ENCODE results near the gene CTPS2. TPM values are rescaled to one million over a fixed set of nuclear protein-coding genes. Genes with fewer than 3 reads are reported as not detected.
A peak's percentile ranks its signal among the peaks of the same experiment; 100 is the strongest.

The CTPS2 gene
- total RNA-seq, 4 donors from 2014 or later = 15.9 to 25.0 (median 19.3) TPM

DNA sequence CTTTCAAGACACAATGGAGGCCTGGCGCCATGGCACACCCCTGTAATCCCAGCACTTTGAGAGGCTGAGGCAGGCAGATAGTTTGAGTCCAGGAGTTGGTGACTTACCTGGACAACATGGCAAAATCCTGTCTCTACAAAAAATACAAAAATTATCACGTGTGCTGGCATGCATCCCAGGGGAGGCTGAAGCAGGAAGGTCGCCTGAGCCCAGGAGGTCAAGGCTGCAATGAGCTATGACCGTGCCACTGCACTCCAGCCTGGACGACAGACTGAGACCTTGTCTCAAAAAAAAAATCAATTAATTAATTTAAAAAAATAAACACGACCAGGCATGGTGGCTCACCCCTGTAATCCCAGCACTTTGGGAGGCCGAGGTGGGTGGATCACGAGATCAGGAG is 2.0 kb upstream of the CTPS2 start:
- H3K27me3 ChIP-seq = peaks cover 10% of the 10 kb centered on the region
- intact Hi-C loops (cut with DNase I) = loop anchor here (10.0 kb wide), 1 partner anchor 70 kb away; the partner anchor contains the start of gene TXLNG

DNA sequence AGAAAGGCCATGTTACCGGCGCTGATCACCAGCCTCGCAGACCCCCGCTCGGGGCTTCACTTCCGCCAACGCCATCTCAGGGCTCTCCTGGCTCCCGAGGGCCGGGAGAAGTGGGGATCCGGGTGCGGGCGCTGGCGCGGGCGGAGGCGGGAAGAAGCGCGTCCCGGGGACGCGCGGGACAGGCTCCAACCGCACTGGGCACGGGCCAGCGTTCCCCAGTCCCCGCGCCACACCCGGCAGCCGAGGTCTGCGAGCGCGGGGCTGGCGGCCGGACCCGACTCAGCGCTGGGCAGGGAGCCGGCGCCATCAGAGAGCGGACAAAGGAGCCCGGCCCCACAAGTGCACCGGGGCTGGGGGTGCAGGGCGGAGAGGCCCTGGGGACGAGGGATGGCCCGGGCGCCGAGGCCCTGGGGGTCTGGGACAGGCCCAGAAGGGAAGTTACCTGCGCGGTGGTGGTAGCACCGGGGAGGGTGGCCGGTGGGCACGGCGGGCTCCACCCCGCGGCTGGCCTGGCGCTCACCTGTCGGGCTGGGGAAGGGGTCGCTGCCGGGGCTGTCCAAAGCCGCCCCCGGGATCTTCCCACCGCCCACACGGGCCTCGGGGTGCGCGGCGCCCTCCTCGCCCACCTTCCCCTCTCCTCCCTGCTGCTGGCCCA is 449 bp downstream of the CTPS2 start:
- H3K4me1 ChIP-seq = no peaks in the 10 kb centered on the region
- H3K27ac ChIP-seq = peak overlapping the region; percentile 23 to 83 (median 67)
- DNase-seq = peak; percentile 8 to 13
- H3K9me3 ChIP-seq = no peaks in the 10 kb centered on the region
- H3K4me3 ChIP-seq (replicated peaks in 1 of 3) = peak overlapping the region in 2 of 3 donors; percentile 43
- peaks cover 10% of the 10 kb centered on the region for H3K27me3 ChIP-seq
- no peaks in the 10 kb centered on the region for H3K36me3 ChIP-seq
- intact Hi-C loops (cut with DNase I) = loop anchor here (10.0 kb wide), 1 partner anchor 73 kb away; the partner anchor contains the start of gene TXLNG
- 0% methylated on average over 2 of the region's 67 CpGs; no CpG with 5 or more reads in 1 of the 2 donors for WGBS, 2 donors
- no peak for TF ChIP-seq POLR2A (IDR thresholded peaks at IDR 0.05)
- TF ChIP-seq, protein P1, sequence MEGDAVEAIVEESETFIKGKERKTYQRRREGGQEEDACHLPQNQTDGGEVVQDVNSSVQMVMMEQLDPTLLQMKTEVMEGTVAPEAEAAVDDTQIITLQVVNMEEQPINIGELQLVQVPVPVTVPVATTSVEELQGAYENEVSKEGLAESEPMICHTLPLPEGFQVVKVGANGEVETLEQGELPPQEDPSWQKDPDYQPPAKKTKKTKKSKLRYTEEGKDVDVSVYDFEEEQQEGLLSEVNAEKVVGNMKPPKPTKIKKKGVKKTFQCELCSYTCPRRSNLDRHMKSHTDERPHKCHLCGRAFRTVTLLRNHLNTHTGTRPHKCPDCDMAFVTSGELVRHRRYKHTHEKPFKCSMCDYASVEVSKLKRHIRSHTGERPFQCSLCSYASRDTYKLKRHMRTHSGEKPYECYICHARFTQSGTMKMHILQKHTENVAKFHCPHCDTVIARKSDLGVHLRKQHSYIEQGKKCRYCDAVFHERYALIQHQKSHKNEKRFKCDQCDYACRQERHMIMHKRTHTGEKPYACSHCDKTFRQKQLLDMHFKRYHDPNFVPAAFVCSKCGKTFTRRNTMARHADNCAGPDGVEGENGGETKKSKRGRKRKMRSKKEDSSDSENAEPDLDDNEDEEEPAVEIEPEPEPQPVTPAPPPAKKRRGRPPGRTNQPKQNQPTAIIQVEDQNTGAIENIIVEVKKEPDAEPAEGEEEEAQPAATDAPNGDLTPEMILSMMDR (IDR thresholded peaks at IDR 0.05) = no peak

More for the DNA sequence above, 2.0 kb upstream of the CTPS2 start:
- no peak for TF ChIP-seq POLR2A (IDR thresholded peaks at IDR 0.05)
- TF ChIP-seq, protein P1 (IDR thresholded peaks at IDR 0.05) = no peak
- H3K4me3 ChIP-seq (replicated peaks in 1 of 3) = no peak overlapping the region
- H3K9me3 ChIP-seq = no peaks in the 10 kb centered on the region
- 90 to 94% methylated on average over 8 of the region's 8 CpGs for WGBS, 2 donors
- no peak for DNase-seq
- no peaks in the 10 kb centered on the region for H3K36me3 ChIP-seq
- no peaks in the 10 kb centered on the region for H3K4me1 ChIP-seq
- H3K27ac ChIP-seq = no peak overlapping the region

DNA sequence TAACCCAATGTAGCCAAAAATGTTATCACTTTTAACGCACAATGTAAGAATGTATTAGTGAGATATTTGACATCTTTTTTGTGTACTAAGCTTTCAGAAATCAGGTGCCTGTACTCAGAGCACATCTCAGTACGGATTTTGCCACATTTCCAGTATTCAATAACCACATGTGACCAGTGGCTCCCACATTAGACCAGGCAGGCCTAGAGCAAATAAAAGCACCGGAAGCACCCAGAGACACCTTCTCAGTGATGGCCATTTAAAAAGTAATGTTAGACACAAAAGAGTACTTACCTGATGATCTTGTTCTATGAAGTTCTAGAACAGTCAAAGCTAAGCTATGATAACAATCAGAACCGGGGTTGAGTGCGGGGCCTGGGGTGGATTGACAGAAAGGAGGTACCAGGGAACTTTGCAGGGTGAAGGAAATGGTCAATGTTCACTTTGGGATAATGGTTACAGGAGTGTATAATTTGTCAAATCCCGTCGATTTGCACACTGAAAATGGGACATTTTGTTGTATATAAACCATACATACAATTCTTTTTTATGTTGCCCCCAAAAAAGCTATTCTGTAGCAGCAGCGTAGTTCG is 1.2 kb downstream of the CTPS2 start:
- WGBS, 2 donors = 30 to 37% methylated on average over 9 of the region's 9 CpGs
- Histone ChIP-seq H3K27me3 (peaks cover 10% of the 10 kb centered on the region), H3K27ac (peak overlapping the region; percentile 23 to 83 (median 67)), H3K9me3 (no peaks in the 10 kb centered on the region), H3K36me3 (no peaks in the 10 kb centered on the region), H3K4me3 (replicated peaks in 1 of 3) (peak overlapping the region in 1 of 3 donors; percentile 43), H3K4me1 (no peaks in the 10 kb centered on the region)
- intact Hi-C loops (cut with DNase I) = loop anchor here (10.0 kb wide), 1 partner anchor 73 kb away; the partner anchor contains the start of gene TXLNG
- no peak for TF ChIP-seq POLR2A (IDR thresholded peaks at IDR 0.05)
- TF ChIP-seq, protein P1 (IDR thresholded peaks at IDR 0.05) = no peak
- DNase-seq = peak; percentile 3

DNA sequence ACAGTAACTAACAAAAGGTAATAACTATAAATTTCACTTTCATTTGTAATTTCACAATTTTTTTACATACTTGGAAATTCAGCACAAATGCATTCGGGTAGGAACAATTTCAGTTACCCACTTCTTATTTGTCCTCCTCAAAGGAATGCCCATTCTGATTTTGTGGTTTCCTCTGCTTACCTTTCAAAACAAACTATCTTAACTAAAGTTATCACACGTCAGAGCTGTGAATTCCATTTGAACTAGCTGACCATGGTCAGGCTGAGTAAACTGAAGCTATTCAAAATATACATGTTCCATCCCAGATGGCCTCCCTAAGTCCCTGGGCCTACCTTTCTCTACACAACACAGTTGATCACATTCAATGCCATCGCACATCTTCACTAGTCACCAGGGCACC is 4.5 kb downstream of the CTPS2 start:
- Histone ChIP-seq H3K4me3 (replicated peaks in 1 of 3) (no peak overlapping the region), H3K4me1 (no peaks in the 10 kb centered on the region), H3K27me3 (peaks cover 10% of the 10 kb centered on the region), H3K36me3 (no peaks in the 10 kb centered on the region), H3K9me3 (no peaks in the 10 kb centered on the region), H3K27ac (no peak overlapping the region)
- intact Hi-C loops (cut with DNase I) = no loop called here
- TF ChIP-seq POLR2A (IDR thresholded peaks at IDR 0.05) = no peak
- TF ChIP-seq, protein P1 (IDR thresholded peaks at IDR 0.05) = no peak
- 91 to 96% methylated on average over 3 of the region's 3 CpGs for WGBS, 2 donors
- DNase-seq = no peak

DNA sequence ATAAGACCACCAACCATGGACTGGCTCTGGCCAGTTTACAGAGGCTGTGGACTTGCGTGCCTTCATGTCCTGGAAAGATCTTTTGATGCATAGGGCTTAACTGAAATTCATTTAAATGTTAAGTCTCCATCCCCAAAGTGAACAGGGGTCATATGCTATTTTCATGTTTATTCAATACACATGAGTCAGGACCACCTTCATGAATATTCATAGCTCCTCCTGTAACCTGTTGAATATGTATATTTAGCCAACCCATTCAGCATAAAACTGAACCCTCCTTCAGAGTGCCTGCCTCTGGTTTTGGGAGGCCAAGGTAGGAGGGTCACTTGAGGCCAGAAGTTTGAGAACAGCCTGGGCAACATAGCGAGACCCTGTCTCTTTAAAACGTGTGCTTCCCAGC is 7.1 kb downstream of the CTPS2 start:
- no peak for DNase-seq
- Histone ChIP-seq H3K9me3 (no peaks in the 10 kb centered on the region), H3K36me3 (no peaks in the 10 kb centered on the region), H3K4me1 (no peaks in the 10 kb centered on the region), H3K27me3 (no peaks in the 10 kb centered on the region), H3K4me3 (replicated peaks in 1 of 3) (no peak overlapping the region), H3K27ac (no peak overlapping the region)
- TF ChIP-seq, protein P1 (IDR thresholded peaks at IDR 0.05) = no peak
- TF ChIP-seq POLR2A (IDR thresholded peaks at IDR 0.05) = no peak
- intact Hi-C loops (cut with DNase I) = no loop called here
- WGBS, 2 donors = 90 to 93% methylated on average over 3 of the region's 3 CpGs

Measured in thyroid gland (tissue), 4 donors.